Measurements from ENCODE around the gene GALNT18. TPM values are rescaled to one million over a fixed set of nuclear protein-coding genes. Genes with fewer than 3 reads are reported as not detected.

GALNT18 gene
- total RNA-seq, 4 donors from 2014 or later, result 3.5 to 31.4 (median 11.1) TPM

DNA sequence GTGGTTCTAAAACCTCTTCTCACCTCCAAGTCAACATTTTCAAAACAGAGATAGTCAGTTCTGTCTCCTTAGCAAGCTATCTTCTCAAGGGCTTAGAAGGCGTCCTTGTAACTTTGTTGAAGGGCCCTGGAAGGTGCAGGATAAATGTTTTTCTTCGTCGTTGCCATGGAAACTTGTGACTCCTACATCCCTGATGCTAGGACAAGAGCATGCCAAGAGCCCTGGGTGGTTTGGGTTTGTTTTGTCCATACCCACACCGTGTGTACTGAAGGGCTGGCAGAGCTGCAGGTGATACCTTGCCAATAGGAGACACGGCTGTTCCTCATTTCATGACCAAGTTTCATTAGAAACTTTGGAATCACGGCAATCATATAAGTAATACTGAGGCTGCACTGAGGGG lies 81.6 kb downstream of the GALNT18 start:
- DNase-seq, result no peak
- no peaks in the 10 kb centered on the region for H3K27me3 ChIP-seq
- no peaks in the 10 kb centered on the region for H3K9me3 ChIP-seq
- H3K27ac ChIP-seq, result no peak overlapping the region
- H3K36me3 ChIP-seq, result no peaks in the 10 kb centered on the region
- H3K4me3 ChIP-seq, result no peak overlapping the region
- peaks cover 0 to 10% (median 0%) of the 10 kb centered on the region in 4 donors for H3K4me1 ChIP-seq
- TF ChIP-seq POLR2A (IDR thresholded peaks at IDR 0.05), result no peak
- TF ChIP-seq, protein P1, sequence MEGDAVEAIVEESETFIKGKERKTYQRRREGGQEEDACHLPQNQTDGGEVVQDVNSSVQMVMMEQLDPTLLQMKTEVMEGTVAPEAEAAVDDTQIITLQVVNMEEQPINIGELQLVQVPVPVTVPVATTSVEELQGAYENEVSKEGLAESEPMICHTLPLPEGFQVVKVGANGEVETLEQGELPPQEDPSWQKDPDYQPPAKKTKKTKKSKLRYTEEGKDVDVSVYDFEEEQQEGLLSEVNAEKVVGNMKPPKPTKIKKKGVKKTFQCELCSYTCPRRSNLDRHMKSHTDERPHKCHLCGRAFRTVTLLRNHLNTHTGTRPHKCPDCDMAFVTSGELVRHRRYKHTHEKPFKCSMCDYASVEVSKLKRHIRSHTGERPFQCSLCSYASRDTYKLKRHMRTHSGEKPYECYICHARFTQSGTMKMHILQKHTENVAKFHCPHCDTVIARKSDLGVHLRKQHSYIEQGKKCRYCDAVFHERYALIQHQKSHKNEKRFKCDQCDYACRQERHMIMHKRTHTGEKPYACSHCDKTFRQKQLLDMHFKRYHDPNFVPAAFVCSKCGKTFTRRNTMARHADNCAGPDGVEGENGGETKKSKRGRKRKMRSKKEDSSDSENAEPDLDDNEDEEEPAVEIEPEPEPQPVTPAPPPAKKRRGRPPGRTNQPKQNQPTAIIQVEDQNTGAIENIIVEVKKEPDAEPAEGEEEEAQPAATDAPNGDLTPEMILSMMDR (IDR thresholded peaks at IDR 0.05), result no peak

DNA sequence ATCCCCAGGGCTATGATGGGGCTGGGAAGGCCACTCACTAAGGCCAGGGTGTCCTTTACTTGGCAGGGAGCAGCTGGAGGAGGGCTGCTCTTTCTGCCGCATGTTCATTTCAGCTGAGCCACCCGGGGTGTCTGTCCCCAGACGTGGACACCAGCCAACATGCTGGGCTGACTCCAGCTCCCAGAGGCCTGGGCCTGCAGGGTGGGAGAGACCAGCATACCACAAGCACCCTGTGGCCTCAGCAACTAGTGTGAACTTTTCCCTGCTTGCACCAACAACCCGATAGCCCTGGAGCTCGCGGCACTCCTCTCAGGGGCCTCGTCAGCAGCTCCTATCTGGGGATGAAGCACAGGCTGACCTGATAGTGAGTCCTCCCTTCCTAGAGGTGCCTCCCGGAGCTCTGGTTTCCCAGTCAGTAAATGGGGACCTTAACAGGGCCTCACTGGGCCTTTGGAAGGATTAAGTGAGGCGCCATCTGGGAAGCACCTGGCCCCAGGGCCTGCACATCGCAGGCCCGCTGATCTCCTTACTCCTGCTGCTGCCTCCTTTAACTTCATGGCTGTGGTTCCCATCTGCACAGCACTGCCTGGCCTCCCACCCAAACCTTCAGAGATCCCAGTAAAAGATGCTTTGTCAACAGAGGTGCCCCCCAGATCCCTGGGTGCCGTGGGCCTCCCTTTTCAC lies 83.4 kb downstream of the GALNT18 start:
- Histone ChIP-seq H3K36me3 (no peaks in the 10 kb centered on the region), H3K27me3 (no peaks in the 10 kb centered on the region), H3K27ac (peak overlapping the region in 1 of 4 donors; percentile 3), H3K4me3 (no peak overlapping the region), H3K9me3 (no peaks in the 10 kb centered on the region), H3K4me1 (peaks cover 0 to 10% (median 0%) of the 10 kb centered on the region in 4 donors)
- DNase-seq, result no peak
- TF ChIP-seq, protein P1 (IDR thresholded peaks at IDR 0.05), result no peak
- TF ChIP-seq POLR2A (IDR thresholded peaks at IDR 0.05), result no peak

DNA sequence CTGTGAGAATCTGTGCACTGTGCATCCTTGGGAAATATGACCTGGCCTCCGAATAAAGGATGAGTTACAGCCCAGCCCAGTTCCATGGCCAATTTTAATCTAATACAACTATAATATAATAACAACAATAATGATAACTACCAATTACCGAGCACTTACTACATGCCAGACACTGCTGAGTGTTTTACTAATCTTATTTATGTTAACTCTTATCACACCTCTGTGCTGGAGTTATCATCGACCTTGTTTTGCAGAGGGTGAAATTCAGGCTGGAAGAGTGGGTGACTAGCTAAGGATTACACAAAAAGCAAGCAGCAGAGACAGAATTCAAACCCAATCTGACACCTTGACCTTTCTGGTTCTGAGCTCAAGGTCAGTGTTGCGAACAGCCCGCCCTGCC lies 83.9 kb downstream of the GALNT18 start:
- Histone ChIP-seq H3K4me1 (peaks cover 0 to 10% (median 0%) of the 10 kb centered on the region in 4 donors), H3K27ac (peak overlapping the region in 1 of 4 donors; percentile 3), H3K27me3 (no peaks in the 10 kb centered on the region), H3K36me3 (no peaks in the 10 kb centered on the region), H3K9me3 (no peaks in the 10 kb centered on the region), H3K4me3 (no peak overlapping the region)
- TF ChIP-seq, protein P1 (IDR thresholded peaks at IDR 0.05), result no peak
- no peak for TF ChIP-seq POLR2A (IDR thresholded peaks at IDR 0.05)
- DNase-seq, result no peak

DNA sequence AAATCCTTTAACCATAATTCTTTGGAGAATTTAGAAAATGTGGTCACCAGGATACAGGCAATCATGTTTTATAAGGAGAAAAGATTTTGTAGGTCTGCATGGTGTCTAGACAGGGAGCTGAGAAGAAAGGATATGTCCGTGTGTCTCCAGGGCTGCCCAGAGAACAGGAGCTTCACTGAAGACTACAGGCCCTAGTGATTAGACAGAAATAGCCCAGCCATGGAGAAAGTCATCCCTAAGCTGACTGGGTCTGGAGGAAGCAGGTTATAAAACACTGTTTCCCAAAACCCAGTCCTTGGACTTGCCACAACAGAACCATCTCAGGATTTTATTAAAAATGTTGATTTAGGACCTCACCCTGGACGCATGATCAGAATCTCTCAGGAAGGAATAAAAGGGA lies 84.4 kb downstream of the GALNT18 start:
- TF ChIP-seq POLR2A (IDR thresholded peaks at IDR 0.05), result no peak
- TF ChIP-seq, protein P1 (IDR thresholded peaks at IDR 0.05), result no peak
- no peaks in the 10 kb centered on the region for H3K27me3 ChIP-seq
- H3K27ac ChIP-seq, result no peak overlapping the region
- peaks cover 0 to 10% (median 0%) of the 10 kb centered on the region in 4 donors for H3K4me1 ChIP-seq
- no peak for DNase-seq
- no peaks in the 10 kb centered on the region for H3K36me3 ChIP-seq
- H3K4me3 ChIP-seq, result no peak overlapping the region
- H3K9me3 ChIP-seq, result no peaks in the 10 kb centered on the region

DNA sequence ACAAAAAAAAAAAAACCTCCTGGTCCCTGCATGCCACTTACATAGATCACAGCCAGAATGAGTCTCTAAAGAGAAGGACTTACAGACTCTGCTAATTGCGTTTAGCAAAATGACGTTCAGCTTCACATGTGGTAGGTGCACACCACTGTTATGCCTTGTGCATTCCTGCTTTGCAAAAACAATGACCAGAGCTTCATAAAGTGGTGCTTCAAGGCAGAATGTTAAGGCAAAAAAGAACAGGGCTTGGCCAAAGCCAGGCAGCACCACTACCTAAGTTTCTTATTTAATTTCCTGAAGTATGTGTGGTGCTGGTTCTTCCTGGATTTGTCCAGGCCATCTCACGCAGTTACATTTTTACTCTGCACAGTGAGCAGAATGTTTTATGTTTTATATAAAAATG lies 85.2 kb downstream of the GALNT18 start:
- Histone ChIP-seq H3K36me3 (no peaks in the 10 kb centered on the region), H3K9me3 (no peaks in the 10 kb centered on the region), H3K27me3 (no peaks in the 10 kb centered on the region), H3K4me3 (no peak overlapping the region), H3K27ac (no peak overlapping the region), H3K4me1 (peaks cover 0 to 10% (median 0%) of the 10 kb centered on the region in 4 donors)
- no peak for DNase-seq
- TF ChIP-seq, protein P1 (IDR thresholded peaks at IDR 0.05), result no peak
